DOHH2 (cell line): ENCODE results near the gene GNL1.

Experiments used
- H3F3A ChIP-seq: fragments of 200-600 bp; sonication (generic), shearing (Covaris generic); 2 replicates; pipeline ENCODE4 v1.6.0; 2016; ENCODE audit warnings: antibody characterized with exemption, mild to moderate bottlenecking; ENCODE audit not compliant: control insufficient read depth, insufficient read depth
- H3K27ac ChIP-seq: fragments of 200-600 bp; sonication (generic); 2 replicates; pipeline ENCODE4 v1.5.1; 2014; ENCODE audit warnings: low read depth, mild to moderate bottlenecking, low read length, moderate library complexity
- H3K27me3 ChIP-seq: fragments of 200-600 bp; sonication (generic); 2 replicates; pipeline ENCODE4 v1.6.1; 2014; ENCODE audit warnings: mild to moderate bottlenecking, low read length, mixed read lengths; ENCODE audit not compliant: control insufficient read depth
- H3K36me3 ChIP-seq: fragments of 200-600 bp; sonication (generic); 2 replicates; pipeline ENCODE4 v1.6.1; 2014; ENCODE audit warnings: mild to moderate bottlenecking, low read length, moderate library complexity, mixed read lengths; ENCODE audit not compliant: control insufficient read depth
- H3K4me1 ChIP-seq: fragments of 200-600 bp; sonication (generic); 2 replicates; pipeline ENCODE4 v1.6.1; 2014; ENCODE audit warnings: mild to moderate bottlenecking, low read length, mixed read lengths; ENCODE audit not compliant: control insufficient read depth
- H3K4me2 ChIP-seq: fragments of 200-600 bp; sonication (generic); 2 replicates; pipeline ENCODE4 v1.6.0; 2014; ENCODE audit warnings: mild to moderate bottlenecking, low read length, moderate library complexity
- H3K4me3 ChIP-seq: fragments of 200-600 bp; sonication (generic); 2 replicates; pipeline ENCODE4 v1.5.1; 2014; ENCODE audit warnings: mild to moderate bottlenecking, low read length, mixed read lengths
- H3K79me2 ChIP-seq: fragments of 200-600 bp; sonication (generic); 2 replicates; pipeline ENCODE4 v1.6.1; 2014; ENCODE audit warnings: mild to moderate bottlenecking, low read length, mixed read lengths; ENCODE audit not compliant: control insufficient read depth
- H3K9me2 ChIP-seq: fragments of 200-600 bp; sonication (generic); replicated peaks from 2 replicates; pipeline ENCODE4 v1.6.1; 2014; ENCODE audit warnings: mild to moderate bottlenecking, low read length, mixed read lengths; ENCODE audit not compliant: control insufficient read depth
- H3K9me3 ChIP-seq: fragments of 200-600 bp; sonication (generic); 2 replicates; pipeline ENCODE4 v1.6.1; 2014; ENCODE audit warnings: antibody characterized with exemption, low read length, mixed read lengths; ENCODE audit not compliant: control insufficient read depth, insufficient read depth
- H4K20me1 ChIP-seq: fragments of 200-600 bp; sonication (generic); 2 replicates; pipeline ENCODE4 v1.6.0; 2014; ENCODE audit warnings: low read depth, mild to moderate bottlenecking, antibody characterized with exemption, low read length, moderate library complexity; ENCODE audit not compliant: control insufficient read depth, insufficient read depth
- EZH2phosphoT487 ChIP-seq: fragments of 200-600 bp; sonication (generic); IDR thresholded peaks from 2 replicates; pipeline ENCODE4 v1.6.1; 2017; ENCODE audit warnings: borderline replicate concordance, mild to moderate bottlenecking, antibody characterized with exemption, low read length, moderate library complexity, mixed read lengths
- TF ChIP-seq, protein P1 (sequence below): fragments of 200-600 bp; sonication (generic); IDR thresholded peaks from one replicate; pipeline ENCODE4 v1.5.1; 2014; ENCODE audit warnings: antibody characterized with exemption, mild to moderate bottlenecking, low read depth, low read length; ENCODE audit not compliant: poor library complexity, severe bottlenecking

The GNL1 gene

DNA sequence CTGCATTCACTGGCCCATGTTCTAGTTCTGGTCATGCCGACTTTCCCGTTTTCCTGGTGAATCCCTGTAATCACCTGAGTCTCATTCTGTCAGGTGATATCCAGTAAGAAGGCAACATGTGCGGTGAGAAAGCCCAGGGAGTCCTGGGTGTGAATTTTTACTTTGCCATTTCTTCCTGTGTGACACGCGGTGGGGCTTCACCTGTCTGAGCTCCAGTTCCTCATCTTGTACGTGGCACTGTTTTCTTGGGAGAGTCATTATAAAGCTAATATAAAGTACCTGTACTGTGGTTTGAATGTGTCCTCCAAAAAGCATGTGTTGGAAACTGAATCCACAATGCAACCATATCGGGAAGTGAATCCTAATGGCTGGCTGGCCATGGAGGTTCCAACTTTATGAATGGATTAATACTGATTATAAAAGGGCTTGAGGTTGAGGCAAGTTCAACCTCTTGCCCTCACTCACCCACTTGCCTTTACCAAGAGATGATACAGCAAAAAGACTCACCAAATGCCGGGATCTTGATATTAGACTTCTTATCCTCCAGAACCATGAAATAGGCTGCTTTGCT, 61.9 kb downstream of the GNL1 start:
- Histone ChIP-seq H3K9me3 (no peaks in the 10 kb centered on the region), H3K36me3 (peaks cover 38% of the 10 kb centered on the region), H4K20me1 (peaks cover 19% of the 10 kb centered on the region; the same call in 1 of the 2 replicates), H3K9me2 (no peaks in the 10 kb centered on the region), H3K4me3 (no peak overlapping the region), H3F3A (peaks cover 6% of the 10 kb centered on the region), H3K79me2 (peaks cover 18% of the 10 kb centered on the region), H3K27me3 (no peaks in the 10 kb centered on the region), H3K27ac (no peak overlapping the region), H3K4me1 (peaks cover 11% of the 10 kb centered on the region), H3K4me2 (no peak overlapping the region)
- TF ChIP-seq, protein P1, sequence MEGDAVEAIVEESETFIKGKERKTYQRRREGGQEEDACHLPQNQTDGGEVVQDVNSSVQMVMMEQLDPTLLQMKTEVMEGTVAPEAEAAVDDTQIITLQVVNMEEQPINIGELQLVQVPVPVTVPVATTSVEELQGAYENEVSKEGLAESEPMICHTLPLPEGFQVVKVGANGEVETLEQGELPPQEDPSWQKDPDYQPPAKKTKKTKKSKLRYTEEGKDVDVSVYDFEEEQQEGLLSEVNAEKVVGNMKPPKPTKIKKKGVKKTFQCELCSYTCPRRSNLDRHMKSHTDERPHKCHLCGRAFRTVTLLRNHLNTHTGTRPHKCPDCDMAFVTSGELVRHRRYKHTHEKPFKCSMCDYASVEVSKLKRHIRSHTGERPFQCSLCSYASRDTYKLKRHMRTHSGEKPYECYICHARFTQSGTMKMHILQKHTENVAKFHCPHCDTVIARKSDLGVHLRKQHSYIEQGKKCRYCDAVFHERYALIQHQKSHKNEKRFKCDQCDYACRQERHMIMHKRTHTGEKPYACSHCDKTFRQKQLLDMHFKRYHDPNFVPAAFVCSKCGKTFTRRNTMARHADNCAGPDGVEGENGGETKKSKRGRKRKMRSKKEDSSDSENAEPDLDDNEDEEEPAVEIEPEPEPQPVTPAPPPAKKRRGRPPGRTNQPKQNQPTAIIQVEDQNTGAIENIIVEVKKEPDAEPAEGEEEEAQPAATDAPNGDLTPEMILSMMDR, result no peak
- no peak for TF ChIP-seq EZH2phosphoT487

DNA sequence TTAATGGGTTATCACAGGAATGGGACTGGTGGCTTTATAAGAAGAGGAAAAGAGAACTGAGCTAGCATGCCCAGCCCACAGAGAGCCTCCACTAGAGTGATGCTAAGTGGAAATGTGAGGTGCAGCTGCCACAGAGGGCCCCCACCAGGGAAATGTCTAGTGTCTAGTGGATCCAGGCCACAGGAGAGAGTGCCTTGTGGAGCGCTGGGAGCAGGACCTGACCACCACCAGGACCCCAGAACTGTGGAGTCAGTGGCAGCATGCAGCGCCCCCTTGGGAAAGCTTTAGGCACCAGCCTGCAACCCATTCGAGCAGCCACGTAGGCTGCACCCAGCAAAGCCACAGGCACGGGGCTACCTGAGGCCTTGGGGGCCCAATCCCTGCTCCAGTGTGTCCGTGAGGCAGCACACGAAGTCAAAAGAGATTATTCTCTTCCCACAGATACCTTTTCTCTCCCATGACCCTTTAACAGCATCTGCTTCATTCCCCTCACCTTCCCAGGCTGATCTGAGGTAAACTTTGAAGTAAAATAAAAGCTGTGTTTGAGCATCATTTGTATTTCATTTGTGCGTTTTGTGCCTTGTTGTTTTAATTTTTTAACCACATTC, 62.5 kb downstream of the GNL1 start:
- peaks cover 19% of the 10 kb centered on the region; the same call in 1 of the 2 replicates for H4K20me1 ChIP-seq
- no peak overlapping the region for H3K27ac ChIP-seq
- no peaks in the 10 kb centered on the region for H3K9me2 ChIP-seq
- peaks cover 6% of the 10 kb centered on the region for H3F3A ChIP-seq
- H3K79me2 ChIP-seq, result peaks cover 18% of the 10 kb centered on the region
- H3K9me3 ChIP-seq, result no peaks in the 10 kb centered on the region
- no peak for TF ChIP-seq EZH2phosphoT487
- TF ChIP-seq, protein P1, result peak; percentile 66
- H3K4me1 ChIP-seq, result peaks cover 14% of the 10 kb centered on the region
- no peak overlapping the region for H3K4me2 ChIP-seq
- H3K36me3 ChIP-seq, result peaks cover 38% of the 10 kb centered on the region
- H3K4me3 ChIP-seq, result no peak overlapping the region
- no peaks in the 10 kb centered on the region for H3K27me3 ChIP-seq

DNA sequence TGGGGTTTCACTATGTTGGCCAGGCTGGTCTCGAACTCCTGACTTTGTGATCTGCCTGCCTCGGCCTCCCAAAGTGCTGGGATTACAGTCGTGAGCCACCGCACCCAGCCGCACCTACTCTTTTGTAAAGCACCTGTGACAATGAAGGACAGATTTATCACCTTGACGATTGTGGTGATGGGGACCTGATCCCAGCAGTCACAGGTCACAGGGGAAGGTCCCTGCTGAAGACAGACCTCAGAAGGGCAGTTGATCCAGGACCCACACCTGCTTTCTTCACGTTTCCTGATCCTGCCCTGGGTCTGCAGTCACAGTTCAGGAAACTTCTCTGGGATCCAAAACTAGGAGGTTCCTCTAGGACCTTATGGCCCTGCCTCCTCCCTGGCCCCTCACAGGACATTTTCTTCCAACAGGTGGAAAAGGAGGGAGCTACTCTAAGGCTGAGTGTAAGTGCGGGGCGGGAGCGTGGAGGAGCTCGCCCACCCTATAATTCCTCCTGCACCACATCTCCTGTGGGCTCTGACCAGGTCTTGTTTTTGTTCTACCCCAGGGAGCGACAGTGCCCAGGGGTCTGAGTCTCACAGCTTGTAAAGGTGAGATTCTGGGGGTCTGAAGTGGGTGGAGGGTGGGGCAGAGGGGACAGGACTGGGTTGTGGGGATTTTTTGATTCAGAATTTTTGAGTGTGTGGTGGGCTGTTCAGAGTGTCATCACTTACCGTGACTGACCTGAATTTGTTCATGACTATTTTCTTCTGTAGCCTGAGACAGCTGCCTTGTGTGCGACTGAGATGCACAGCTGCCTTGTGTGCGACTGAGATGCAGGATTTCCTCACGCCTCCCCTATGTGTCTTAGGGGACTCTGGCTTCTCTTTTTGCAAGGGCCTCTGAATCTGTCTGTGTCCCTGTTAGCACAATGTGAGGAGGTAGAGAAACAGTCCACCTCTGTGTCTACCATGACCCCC, 64.0 kb downstream of the GNL1 start:
- Histone ChIP-seq H3K27ac (no peak overlapping the region), H3K4me3 (no peak overlapping the region), H4K20me1 (peaks cover 19% of the 10 kb centered on the region; the same call in 1 of the 2 replicates), H3K4me2 (no peak overlapping the region), H3K9me3 (no peaks in the 10 kb centered on the region), H3K27me3 (peaks cover 5% of the 10 kb centered on the region; the same call in 1 of the 2 replicates), H3K36me3 (peaks cover 38% of the 10 kb centered on the region), H3K9me2 (no peaks in the 10 kb centered on the region), H3K79me2 (peaks cover 18% of the 10 kb centered on the region), H3K4me1 (peaks cover 14% of the 10 kb centered on the region), H3F3A (peaks cover 6% of the 10 kb centered on the region)
- TF ChIP-seq EZH2phosphoT487, result no peak
- TF ChIP-seq, protein P1, result no peak
